GM19452 (cell line): Measurements from ENCODE around the gene THOP1.

Source experiments
- ATAC-seq: cut with Tn5 transposase; IDR thresholded peaks from one replicate; pipeline ENCODE4 v1.9.1; 2021; ENCODE audit not compliant: unreplicated experiment

THOP1 gene

DNA sequence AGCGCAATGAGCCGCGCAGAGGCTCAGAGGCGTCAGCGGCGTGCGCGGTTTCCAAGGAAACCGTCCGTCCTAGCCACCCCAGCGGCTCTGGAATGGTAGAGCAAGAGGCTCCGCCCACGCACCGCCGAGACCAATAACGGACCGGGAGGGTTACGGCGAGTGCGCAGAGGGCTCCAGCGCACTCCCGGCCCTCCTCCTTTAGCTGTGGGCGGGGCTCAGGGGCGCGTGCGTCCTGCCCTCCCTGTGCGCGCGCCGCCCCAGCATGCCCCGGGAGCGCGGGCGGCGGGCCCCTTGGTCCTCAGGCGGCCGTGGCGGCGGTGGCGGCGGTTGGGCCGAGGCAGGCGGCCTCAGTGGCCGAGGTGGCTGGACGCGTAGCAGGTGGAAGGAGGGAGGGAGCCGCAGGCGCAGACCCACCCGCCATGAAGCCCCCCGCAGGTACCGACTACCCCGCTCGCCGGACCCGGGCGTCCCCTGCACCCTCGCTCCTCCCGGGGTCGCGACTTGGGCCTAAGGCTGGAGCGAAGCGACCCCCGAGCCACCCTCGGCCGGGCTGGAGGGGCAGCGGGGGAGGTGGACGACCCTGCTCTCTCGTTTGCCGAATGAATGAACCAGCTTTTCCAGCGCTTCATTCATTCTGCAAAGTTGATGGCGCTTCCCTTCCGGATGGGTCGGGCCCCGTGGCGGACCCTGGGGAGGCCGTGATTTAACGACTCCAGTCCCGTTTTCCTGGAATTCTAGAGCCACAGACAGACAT, at the start of gene THOP1:
Gene THOP1, plus strand, starts transcription at position 260 of the 754 bp plus-strand sequence. Its CDS starts 160 bp downstream, at position 420.
- peak; percentile 58 for ATAC-seq

GRCh38 chr19:2736550-2737190, 48.6 kb upstream of the THOP1 start:
- ATAC-seq, result no peak

GRCh38 chr19:2739602-2740313, 45.5 kb upstream of the THOP1 start, which contains the start of gene SLC39A3:
TSS of gene SLC39A3 (minus strand) at chr19:2740017. CDS start at chr19:2737257, 2,760 bp downstream.
- ATAC-seq, result peak; percentile 92

- no peak for ATAC-seq
Observed at GRCh38 chr19:2740314-2740656, 45.0 kb upstream of the THOP1 start.

DNA sequence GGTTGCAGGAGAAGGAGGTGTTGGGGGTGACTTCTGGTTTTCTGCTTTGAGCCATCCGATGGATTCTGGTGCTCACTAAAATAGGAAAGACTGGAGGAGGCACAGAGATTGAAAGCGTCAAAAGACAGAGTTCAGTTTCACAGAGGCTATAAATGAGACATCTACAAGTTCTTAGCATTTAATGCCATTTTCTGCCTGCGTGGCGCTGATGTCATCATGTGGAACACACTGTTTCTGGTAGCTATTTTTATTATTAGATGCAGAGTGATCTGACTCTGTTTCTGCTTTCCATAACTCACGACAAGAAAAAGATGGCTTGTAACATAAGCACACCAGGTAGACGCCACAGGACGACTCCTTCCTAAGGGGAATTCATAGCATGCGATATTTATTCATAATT, 42.2 kb upstream of the THOP1 start:
- no peak for ATAC-seq

DNA sequence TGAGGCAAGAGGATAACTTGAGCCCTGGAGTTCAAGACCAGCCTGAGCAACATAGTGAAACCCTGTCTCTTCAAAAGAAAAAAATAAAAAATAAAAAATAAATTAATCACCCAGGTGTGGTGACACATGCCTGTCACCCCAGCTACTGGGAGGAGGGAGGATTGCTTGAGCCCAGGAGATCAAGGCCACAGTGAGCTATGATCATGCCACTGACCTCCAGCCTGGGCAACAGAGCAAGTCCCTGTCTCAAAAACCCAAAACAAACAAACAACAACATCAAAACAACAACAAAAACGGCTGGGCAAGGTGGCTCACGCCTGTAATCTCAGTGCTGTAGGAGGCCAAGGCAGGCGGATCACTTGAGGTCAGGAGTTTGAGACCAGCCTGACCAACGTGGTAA, 41.2 kb upstream of the THOP1 start:
- ATAC-seq, result no peak

DNA sequence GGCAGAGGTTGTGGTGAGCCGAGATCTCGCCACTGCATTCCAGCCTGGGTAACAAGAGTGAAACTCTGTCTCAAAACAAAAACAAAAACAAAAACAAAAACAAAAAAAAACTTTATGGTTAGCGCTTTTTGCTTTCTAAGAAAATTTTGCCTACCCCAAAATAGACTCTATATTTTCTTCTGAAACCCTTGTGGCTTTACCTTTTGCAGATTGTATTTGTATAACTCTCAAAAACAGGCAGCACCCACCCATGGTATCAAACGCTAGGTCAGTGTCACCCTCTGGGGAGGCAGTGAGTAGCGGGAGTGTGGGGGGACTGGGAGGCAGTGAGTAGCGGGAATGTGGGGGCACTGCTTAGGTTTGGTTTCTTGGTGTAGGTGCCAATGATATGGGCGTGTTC, 38.0 kb upstream of the THOP1 start:
- ATAC-seq, result no peak

- ATAC-seq, result no peak
Observed at GRCh38 chr19:2750808-2751437, 34.4 kb upstream of the THOP1 start.

- ATAC-seq, result no peak
Observed at GRCh38 chr19:2751438-2751830, 33.9 kb upstream of the THOP1 start.

- no peak for ATAC-seq
Observed at GRCh38 chr19:2754659-2755447, 30.4 kb upstream of the THOP1 start.

GRCh38 chr19:2755448-2755705, 29.9 kb upstream of the THOP1 start:
- no peak for ATAC-seq

- ATAC-seq, result no peak
Observed at GRCh38 chr19:2755811-2756210, 29.5 kb upstream of the THOP1 start.

- no peak for ATAC-seq
Observed at GRCh38 chr19:2756477-2756876, 28.8 kb upstream of the THOP1 start.

GRCh38 chr19:2756921-2757881, 28.1 kb upstream of the THOP1 start:
- ATAC-seq, result no peak

- no peak for ATAC-seq
Observed at GRCh38 chr19:2758601-2759313, 26.5 kb upstream of the THOP1 start.

- ATAC-seq, result no peak
Observed at GRCh38 chr19:2759362-2759761, 25.9 kb upstream of the THOP1 start.

GRCh38 chr19:2759965-2760364, 25.3 kb upstream of the THOP1 start:
- ATAC-seq, result no peak

DNA sequence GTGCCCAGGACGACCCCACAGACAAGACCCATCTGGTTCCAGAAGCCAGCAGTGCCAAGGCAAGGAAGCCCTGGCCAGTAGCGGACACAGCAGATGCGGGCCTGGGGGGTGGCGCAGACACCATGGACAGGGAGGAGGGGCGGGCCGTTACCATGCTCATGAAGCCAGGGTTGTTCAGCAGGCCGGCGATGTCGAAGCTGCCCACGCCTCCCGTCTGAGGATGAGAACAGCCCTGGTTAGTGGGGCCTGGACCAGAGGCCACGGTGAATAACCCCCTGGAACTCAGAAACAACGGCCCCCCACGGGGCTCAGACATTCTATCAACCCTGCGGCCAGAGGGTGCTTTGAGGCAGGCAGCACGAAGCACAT, 24.0 kb upstream of the THOP1 start:
- ATAC-seq, result no peak
